HCT116 (cell line): ENCODE measurements around the gene ITGA1.

Source experiments
- EGR1 ChIP-seq: IDR thresholded peaks from 2 replicates; pipeline ENCODE4 v1.6.1; 2012; ENCODE audit warnings: low read depth
- ELF1 ChIP-seq: IDR thresholded peaks from 2 replicates; pipeline ENCODE4 v1.6.1; 2012; ENCODE audit warnings: low read depth, borderline replicate concordance
- EZH2 ChIP-seq: fragments of 200-600 bp; sonication (generic); IDR thresholded peaks from 2 replicates; pipeline ENCODE4 v1.6.1; 2017; ENCODE audit warnings: antibody characterized with exemption, mixed run types
- POLR2A ChIP-seq: IDR thresholded peaks from 2 replicates; pipeline ENCODE4 v1.7.0; 2011; ENCODE audit warnings: borderline replicate concordance; ENCODE audit not compliant: insufficient read depth, insufficient read length; ENCODE audit errors: extremely low read depth
- POLR2AphosphoS5 ChIP-seq: IDR thresholded peaks from 2 replicates; pipeline ENCODE4 v1.6.1; 2011; ENCODE audit warnings: mild to moderate bottlenecking, low read depth, low read length, moderate library complexity
- TF ChIP-seq, protein P1 (sequence below), 3 experiments: fragments of 200-600 bp in 1 of 3; sonication (generic) in 1 of 3; IDR thresholded peaks in 2 of 3; conservative IDR thresholded peaks in 1 of 3; 2 replicates each; pipeline ENCODE4 v1.5.1; 2012 to 2017; ENCODE audit warnings: low read depth in 2 of 3, low read length in 2 of 3, antibody characterized with exemption in 1 of 3, borderline replicate concordance in 1 of 3, control low read depth in 1 of 3, mild to moderate bottlenecking in 1 of 3, mixed read lengths in 1 of 3, mixed run types in 1 of 3, moderate library complexity in 1 of 3; ENCODE audit not compliant: insufficient read depth in 1 of 3
- TF ChIP-seq, protein P2 (sequence below): IDR thresholded peaks from 2 replicates; pipeline ENCODE4 v1.6.1; 2012
- TF ChIP-seq, protein P3 (sequence below): IDR thresholded peaks from 2 replicates; pipeline ENCODE4 v1.6.1; 2011; ENCODE audit warnings: mild to moderate bottlenecking, low read length, moderate library complexity; ENCODE audit not compliant: insufficient replicate concordance; ENCODE audit errors: extremely low read depth

DNA sequence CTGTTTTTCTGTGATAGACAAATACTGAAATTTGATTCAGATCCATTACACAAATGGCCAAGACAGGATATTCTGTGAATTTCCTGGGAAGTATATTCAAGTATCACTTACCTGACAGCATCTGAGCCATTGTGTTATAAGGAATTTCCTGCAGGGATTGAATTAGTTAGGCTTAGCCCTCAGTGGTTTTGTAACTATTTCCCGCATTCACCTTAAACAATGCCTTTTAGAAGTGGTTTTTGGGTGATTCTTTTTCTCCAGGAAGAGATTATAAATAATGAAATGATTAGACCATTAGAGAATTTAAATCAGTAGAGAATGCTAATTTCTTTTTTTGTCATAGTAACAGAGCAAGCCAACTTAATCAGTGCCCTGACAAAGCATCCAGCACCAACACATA is 30.6 kb downstream of the ITGA1 start:
- TF ChIP-seq, protein P1, sequence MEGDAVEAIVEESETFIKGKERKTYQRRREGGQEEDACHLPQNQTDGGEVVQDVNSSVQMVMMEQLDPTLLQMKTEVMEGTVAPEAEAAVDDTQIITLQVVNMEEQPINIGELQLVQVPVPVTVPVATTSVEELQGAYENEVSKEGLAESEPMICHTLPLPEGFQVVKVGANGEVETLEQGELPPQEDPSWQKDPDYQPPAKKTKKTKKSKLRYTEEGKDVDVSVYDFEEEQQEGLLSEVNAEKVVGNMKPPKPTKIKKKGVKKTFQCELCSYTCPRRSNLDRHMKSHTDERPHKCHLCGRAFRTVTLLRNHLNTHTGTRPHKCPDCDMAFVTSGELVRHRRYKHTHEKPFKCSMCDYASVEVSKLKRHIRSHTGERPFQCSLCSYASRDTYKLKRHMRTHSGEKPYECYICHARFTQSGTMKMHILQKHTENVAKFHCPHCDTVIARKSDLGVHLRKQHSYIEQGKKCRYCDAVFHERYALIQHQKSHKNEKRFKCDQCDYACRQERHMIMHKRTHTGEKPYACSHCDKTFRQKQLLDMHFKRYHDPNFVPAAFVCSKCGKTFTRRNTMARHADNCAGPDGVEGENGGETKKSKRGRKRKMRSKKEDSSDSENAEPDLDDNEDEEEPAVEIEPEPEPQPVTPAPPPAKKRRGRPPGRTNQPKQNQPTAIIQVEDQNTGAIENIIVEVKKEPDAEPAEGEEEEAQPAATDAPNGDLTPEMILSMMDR (IDR thresholded peaks at IDR 0.05 in 2 of 3, conservative IDR thresholded peaks at IDR 0.05 in 1 of 3; ENCODE audit: borderline replicate concordance in 1 of 3, insufficient read depth in 1 of 3, low read depth in 2 of 3, low read length in 2 of 3): no peak
- TF ChIP-seq POLR2A (no peak), EZH2 (no peak), EGR1 (no peak), POLR2AphosphoS5 (no peak), ELF1 (no peak)
- TF ChIP-seq, protein P2, sequence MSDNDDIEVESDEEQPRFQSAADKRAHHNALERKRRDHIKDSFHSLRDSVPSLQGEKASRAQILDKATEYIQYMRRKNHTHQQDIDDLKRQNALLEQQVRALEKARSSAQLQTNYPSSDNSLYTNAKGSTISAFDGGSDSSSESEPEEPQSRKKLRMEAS: no peak
- TF ChIP-seq, protein P3, sequence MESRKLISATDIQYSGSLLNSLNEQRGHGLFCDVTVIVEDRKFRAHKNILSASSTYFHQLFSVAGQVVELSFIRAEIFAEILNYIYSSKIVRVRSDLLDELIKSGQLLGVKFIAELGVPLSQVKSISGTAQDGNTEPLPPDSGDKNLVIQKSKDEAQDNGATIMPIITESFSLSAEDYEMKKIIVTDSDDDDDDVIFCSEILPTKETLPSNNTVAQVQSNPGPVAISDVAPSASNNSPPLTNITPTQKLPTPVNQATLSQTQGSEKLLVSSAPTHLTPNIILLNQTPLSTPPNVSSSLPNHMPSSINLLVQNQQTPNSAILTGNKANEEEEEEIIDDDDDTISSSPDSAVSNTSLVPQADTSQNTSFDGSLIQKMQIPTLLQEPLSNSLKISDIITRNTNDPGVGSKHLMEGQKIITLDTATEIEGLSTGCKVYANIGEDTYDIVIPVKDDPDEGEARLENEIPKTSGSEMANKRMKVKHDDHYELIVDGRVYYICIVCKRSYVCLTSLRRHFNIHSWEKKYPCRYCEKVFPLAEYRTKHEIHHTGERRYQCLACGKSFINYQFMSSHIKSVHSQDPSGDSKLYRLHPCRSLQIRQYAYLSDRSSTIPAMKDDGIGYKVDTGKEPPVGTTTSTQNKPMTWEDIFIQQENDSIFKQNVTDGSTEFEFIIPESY: no peak
